Measurements from ENCODE around the gene SNRPA1. TPM values are rescaled to one million over a fixed set of nuclear protein-coding genes. Genes with fewer than 3 reads are reported as not detected.

Gene SNRPA1
- total RNA-seq, 1 experiment from 2014 or later = 61.5 TPM

DNA sequence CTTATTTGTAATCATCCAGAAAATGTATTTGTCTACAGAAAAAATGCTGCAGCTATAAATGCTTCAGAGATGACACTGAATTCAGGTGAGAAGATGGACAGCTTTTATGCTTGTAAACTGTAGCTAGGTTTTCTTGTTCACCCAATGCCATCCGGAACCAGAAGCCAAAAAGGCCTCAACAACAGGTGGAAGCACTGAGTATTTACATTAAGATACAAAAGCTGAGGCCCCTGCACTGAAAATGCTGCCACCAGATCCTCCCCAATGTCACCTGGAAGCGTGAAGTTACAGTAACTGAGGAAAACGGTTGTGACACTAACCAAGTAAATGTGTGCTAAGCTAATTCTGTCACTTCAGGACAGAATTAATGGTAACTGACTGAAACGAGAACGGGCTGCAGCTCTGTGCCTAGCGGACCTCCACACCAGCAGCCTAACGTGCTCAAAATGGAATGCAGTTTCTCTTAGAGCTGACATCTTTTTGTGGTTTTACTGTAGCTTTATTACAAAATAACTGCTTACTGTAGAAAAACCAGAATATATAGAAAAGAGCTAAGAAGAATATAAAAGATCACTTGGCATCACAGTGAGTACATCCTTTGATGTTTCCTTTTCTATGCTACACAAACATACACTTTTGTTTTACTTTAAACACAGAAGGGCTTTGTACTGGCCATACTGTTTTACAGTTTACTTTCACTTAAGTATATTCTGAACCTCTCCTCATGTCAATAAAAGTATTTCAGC is 50.8 kb downstream of the SNRPA1 start:
- no peak for DNase-seq (ENCODE audit: extremely low read depth, low read depth)

- no peak for DNase-seq (ENCODE audit: extremely low read depth, low read depth)
These were observed 51.6 kb downstream of the SNRPA1 start for GRCh38 chr15:101243420-101243819.

GRCh38 chr15:101242999-101243336 is 52.1 kb downstream of the SNRPA1 start:
- no peak for DNase-seq (ENCODE audit: extremely low read depth, low read depth)

DNA sequence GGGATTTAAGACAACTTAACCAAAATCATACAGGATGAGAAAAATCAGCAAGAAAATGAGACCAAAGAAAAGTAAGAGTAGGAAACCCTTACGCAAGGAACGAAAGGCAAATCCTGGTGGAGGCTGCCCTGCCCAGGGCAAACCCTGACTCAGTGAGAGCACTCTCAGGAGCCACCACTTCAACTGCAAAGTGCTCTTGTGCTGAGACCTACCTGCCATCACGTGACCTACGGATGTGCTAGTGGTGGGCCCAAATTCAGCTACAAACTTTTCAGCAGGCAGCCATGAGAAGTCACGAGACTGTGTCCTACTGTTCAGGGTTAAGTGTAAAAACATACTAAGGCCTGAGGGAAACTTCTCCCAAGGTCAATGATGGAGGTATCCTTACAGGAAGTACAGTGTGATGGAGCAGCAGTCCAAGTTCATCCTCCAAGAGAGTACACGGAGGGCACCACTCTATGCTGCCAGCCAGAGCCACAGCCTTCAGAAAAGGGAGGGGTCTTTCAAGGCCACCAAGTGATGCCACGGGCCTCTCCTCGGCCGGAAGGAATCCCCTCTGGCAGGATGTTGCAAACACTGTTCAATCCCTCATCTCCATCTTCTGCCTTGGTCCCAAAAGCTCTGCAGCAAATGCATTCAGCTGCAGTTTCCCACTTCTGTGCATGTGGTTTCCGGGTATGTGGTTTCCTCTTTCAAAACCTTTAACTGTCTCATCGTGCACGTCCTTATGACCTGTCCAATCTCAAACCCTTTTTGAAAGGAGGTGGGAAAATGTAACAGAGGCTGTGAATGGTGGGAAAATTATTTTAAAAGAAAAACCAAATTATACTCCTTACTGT is 52.7 kb downstream of the SNRPA1 start:
- DNase-seq (ENCODE audit: extremely low read depth, low read depth) = no peak

DNA sequence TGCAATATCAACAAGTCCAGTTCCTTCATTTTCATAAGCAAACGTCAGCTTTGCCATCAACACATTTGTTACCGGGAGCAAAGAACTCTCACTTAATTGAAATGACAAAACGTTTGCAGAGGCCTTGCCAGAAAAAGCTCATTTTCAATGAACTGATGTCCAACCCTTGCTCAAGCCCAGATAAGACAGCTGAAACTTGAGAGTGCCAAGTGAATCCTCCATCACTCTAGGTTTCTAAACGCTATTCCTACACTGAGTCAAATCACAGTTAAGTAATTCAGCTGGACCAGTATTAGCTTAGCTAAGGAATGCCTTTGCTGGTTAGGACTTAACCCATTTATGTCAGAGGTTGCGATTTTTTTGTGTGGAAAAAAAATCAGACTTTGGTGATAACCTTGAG is 54.7 kb downstream of the SNRPA1 start:
- DNase-seq (ENCODE audit: extremely low read depth, low read depth) = no peak

DNA sequence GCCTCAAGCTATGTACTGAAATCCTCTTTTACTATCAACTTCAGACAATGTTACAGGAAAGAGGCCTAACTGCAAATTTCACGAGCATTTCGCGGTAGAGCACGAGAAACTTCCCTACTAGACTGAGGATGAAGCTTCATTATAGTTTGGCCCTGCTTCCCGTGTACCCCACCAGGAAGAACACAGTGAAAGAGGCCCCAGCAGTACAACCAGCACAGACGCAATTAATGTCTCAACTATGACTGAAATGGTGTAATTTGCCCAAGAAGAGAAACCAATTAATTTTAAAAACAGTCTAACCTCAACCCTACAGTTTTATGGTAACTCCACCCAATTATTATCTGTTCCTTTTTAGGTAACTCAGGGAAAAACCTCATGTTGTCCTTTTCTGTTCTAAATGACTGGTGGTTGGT is 55.3 kb downstream of the SNRPA1 start:
- DNase-seq (ENCODE audit: extremely low read depth, low read depth) = no peak

DNA sequence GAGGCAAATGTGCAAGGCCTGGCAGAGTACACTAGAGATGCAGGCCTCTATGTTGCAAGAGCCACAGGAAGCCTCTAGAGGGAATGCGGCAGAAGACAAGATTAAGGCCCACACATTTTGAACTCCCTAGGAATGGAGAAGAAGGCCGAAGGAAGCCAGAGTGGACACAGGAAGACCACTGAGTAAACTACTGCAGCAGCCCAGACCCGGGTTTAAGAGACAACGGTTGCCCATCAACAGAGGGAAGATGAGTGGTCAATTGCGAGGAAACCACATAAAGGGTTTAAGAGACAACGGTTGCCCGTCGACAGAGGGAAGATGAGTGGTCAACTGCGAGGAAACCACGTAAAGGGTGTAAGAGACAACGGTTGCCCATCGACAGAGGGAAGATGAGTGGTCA is 57.8 kb downstream of the SNRPA1 start:
- no peak for DNase-seq (ENCODE audit: extremely low read depth, low read depth)

DNA sequence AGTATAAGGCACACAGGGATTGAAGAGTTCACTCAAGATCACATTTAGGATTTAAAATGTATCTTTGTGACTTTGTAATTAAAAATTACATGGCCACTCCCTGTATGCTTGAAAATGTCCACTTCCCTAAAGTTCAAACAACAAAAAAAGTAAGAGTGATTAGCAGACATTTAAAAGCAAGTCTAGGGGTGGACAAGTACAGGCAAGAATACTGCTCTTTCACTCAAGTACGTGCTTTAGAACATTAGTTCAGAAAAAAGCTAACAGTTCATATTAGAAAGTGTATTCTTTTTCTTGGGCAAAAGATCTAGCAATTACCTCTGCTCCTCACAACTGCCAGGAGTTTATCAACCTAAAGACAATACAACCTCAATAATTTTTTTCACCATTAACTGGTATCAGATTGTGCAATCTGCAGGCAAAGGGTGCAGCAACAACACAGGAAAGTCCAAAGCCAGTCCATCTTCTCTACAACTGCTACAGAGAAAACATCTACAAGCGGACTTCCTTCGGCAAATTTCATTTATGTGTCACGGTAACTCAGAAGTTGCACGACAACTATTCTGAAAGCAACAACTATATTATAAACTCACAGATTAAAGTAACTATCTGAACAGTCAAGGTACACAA is 61.3 kb downstream of the SNRPA1 start:
- DNase-seq (ENCODE audit: extremely low read depth, low read depth) = no peak

DNA sequence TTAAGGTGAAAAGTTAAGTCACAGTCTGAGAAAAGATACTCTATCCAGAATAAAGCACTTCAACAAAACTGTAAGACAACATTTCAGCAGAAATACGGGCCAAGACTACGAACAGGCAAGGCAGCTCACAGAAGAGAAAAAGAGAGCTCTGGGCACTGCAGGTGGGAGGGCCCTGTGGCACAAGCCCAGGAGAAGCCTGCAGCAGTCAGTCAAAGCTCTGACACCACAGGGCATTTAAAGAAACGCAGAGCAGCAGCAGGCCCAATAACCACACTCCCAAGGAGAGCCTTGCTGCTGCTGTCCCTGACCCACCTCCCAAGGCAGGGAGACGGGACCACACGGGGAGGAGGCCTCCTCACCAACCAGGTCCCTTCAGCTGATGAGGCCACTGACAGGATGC is 62.4 kb downstream of the SNRPA1 start:
- DNase-seq (ENCODE audit: extremely low read depth, low read depth) = no peak

Other genes starting within 250 kb of the SNRPA1 start
- gene CHSY1, start 43.2 kb downstream of the SNRPA1 start, total RNA-seq (2014; rRNA removed; shearing (Covaris generic)) = 21.1 and 24.5 TPM in 2 replicates
- gene SELENOS, start 17.8 kb downstream of the SNRPA1 start, total RNA-seq (2014; rRNA removed; shearing (Covaris generic)) = 65.9 and 70.9 TPM in 2 replicates
- 20.2 and 22.4 TPM in 2 replicates for gene PCSK6, start 194.5 kb upstream of the SNRPA1 start, total RNA-seq (2014; rRNA removed; shearing (Covaris generic))